ENCODE measurements around the gene PI16. TPM values are rescaled to one million over a fixed set of nuclear protein-coding genes. Genes with fewer than 3 reads are reported as not detected.

Gene PI16
- total RNA-seq, 1 donor from 2014 or later: not detected

- DNase-seq (ENCODE audit: low read depth): no peak
- no peak overlapping the region for H3K4me3 ChIP-seq (ENCODE audit: low read depth, low read length)
Measured at GRCh38 chr6:36912586-36912985, 42.0 kb upstream of the PI16 start.

DNA sequence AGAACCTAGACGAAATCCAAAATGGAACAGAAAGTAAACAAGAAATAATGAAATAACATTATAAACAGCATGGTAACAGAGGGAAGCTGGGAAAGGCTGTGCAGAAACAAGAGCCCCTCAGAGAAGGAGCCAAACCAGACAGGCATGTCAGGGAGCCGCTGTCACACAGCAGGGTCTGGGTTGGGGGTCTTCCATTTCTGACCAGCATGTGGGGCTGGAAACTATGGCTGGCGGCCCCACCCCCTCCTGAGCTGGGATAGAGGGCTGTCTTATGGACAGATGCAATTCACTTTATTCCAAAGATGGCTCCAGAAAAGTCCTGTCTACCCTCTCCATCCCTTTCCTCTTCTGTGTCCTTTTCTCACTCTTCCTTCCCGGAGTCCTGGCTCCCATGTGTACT, 41.5 kb upstream of the PI16 start:
- H3K4me3 ChIP-seq (ENCODE audit: low read depth, low read length): no peak overlapping the region
- TF ChIP-seq CTCF (conservative IDR thresholded peaks at IDR 0.05; ENCODE audit: low read depth, low read length): no peak
- DNase-seq (ENCODE audit: low read depth): no peak

More at GRCh38 chr6:36912586-36912985, 42.0 kb upstream of the PI16 start:
- no peak for TF ChIP-seq CTCF (conservative IDR thresholded peaks at IDR 0.05; ENCODE audit: low read depth, low read length)

GRCh38 chr6:36914227-36914794, 40.2 kb upstream of the PI16 start:
- H3K4me3 ChIP-seq (ENCODE audit: low read depth, low read length): no peak overlapping the region
- TF ChIP-seq CTCF (conservative IDR thresholded peaks at IDR 0.05; ENCODE audit: low read depth, low read length): peak; percentile 48
- peak; percentile 47 for DNase-seq (ENCODE audit: low read depth)

DNA sequence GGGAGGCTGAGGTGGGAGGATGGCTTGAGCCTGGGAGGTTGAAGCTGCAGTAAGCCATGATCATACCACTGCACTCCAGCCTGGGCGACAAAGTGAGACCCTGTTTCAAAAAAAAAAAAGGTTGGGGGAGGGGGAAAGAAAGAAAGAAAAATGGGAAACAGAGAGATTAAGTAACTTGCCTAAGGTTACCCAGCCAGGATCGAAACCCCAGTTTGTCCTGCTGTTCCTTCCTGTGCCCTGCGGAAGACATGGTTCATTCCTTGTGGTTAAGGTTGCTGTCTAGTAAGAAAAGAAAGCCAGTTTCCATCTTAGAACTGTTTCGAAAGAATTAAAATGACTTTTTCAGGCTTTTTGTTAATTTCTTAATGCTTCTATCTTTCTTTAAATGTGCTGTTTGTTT, 38.9 kb upstream of the PI16 start:
- no peak for TF ChIP-seq CTCF (conservative IDR thresholded peaks at IDR 0.05; ENCODE audit: low read depth, low read length)
- no peak overlapping the region for H3K4me3 ChIP-seq (ENCODE audit: low read depth, low read length)

DNA sequence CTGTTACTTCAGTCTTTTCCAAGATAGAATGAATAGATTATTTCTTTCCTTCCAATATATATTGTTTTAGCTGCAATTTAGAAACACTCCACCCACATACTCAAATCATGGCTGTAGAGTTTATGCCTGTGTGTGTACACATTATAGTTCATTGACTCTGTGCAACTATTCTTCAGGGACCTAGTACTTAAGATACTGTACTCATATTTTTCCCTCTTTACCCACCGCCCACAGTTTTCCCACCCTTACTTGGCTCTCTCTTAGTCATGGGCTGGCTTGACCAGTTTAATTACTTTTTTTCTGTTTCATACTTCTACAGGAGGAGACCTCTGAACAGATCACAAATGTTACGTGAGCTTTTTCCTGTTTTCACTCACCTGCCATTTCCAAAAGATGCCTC, 38.4 kb upstream of the PI16 start:
- H3K4me3 ChIP-seq (ENCODE audit: low read depth, low read length): no peak overlapping the region
- no peak for TF ChIP-seq CTCF (conservative IDR thresholded peaks at IDR 0.05; ENCODE audit: low read depth, low read length)
- DNase-seq (ENCODE audit: low read depth): no peak

More for the DNA sequence above, 38.9 kb upstream of the PI16 start:
- DNase-seq (ENCODE audit: low read depth): no peak

- no peak for DNase-seq (ENCODE audit: low read depth)
- no peak for TF ChIP-seq CTCF (conservative IDR thresholded peaks at IDR 0.05; ENCODE audit: low read depth, low read length)
- H3K4me3 ChIP-seq (ENCODE audit: low read depth, low read length): no peak overlapping the region
Measured at GRCh38 chr6:36917541-36918193, 36.9 kb upstream of the PI16 start.

GRCh38 chr6:36920049-36920448, 34.5 kb upstream of the PI16 start:
- no peak for DNase-seq (ENCODE audit: low read depth)
- H3K4me3 ChIP-seq (ENCODE audit: low read depth, low read length): no peak overlapping the region
- no peak for TF ChIP-seq CTCF (conservative IDR thresholded peaks at IDR 0.05; ENCODE audit: low read depth, low read length)

Data from epithelial cell of proximal tubule (primary cell).